NCI-H128 (cell line): ENCODE results near the gene MKNK2.
A peak's percentile ranks its signal among the peaks of the same experiment; 100 is the strongest.

ENCODE experiments used
- DNase-seq: peaks from one replicate; lab custom pipeline; 2025; ENCODE audit not compliant: unreplicated experiment; lab: John Stamatoyannopoulos, UW

The MKNK2 gene

GRCh38 chr19:2033115-2033824 lies 17.8 kb downstream of the MKNK2 start:
- no peak for DNase-seq

GRCh38 chr19:2032296-2032941 lies 18.6 kb downstream of the MKNK2 start:
- DNase-seq, result peak; percentile 44

GRCh38 chr19:2027361-2027760 lies 23.7 kb downstream of the MKNK2 start:
- no peak for DNase-seq

GRCh38 chr19:2026770-2027169 lies 24.3 kb downstream of the MKNK2 start:
- DNase-seq, result no peak

GRCh38 chr19:2022289-2022688 lies 28.8 kb downstream of the MKNK2 start:
- no peak for DNase-seq

- no peak for DNase-seq
Measured at GRCh38 chr19:2021453-2022140, 29.4 kb downstream of the MKNK2 start.

- no peak for DNase-seq
Measured at GRCh38 chr19:2018752-2019151, 32.3 kb downstream of the MKNK2 start.

GRCh38 chr19:2016041-2016807 lies 34.8 kb downstream of the MKNK2 start:
- peak; percentile 21 for DNase-seq

GRCh38 chr19:2015608-2015950 lies 35.5 kb downstream of the MKNK2 start, which contains the start of gene BTBD2:
TSS of gene BTBD2 (minus strand) at chr19:2015714. CDS start at chr19:2015703, 11 bp downstream.
- DNase-seq, result no peak

GRCh38 chr19:2014731-2015607 lies 36.1 kb downstream of the MKNK2 start:
- DNase-seq, result no peak

- DNase-seq, result no peak
Measured at GRCh38 chr19:2014131-2014571, 36.9 kb downstream of the MKNK2 start.

GRCh38 chr19:2013683-2013961 lies 37.4 kb downstream of the MKNK2 start:
- no peak for DNase-seq

GRCh38 chr19:2012941-2013682 lies 37.9 kb downstream of the MKNK2 start:
- no peak for DNase-seq

GRCh38 chr19:2011169-2011568 lies 39.9 kb downstream of the MKNK2 start:
- no peak for DNase-seq

- no peak for DNase-seq
Measured at GRCh38 chr19:2010135-2010668, 40.8 kb downstream of the MKNK2 start.

- no peak for DNase-seq
Measured at GRCh38 chr19:2003874-2004273, 47.2 kb downstream of the MKNK2 start.

GRCh38 chr19:1999856-2000515 lies 51.1 kb downstream of the MKNK2 start:
- DNase-seq, result no peak

- no peak for DNase-seq
Measured at GRCh38 chr19:1998712-1999708, 52.0 kb downstream of the MKNK2 start.
